HL-60 (cell line): ENCODE results near the gene RAB17.

ENCODE experiments used
- DNase-seq, 2 experiments: peaks; one replicate each; pipeline ENCODE4 v3.0.0-alpha.2; 2010 to 2020; ENCODE audit warnings: low read depth in 1 of 2, low spot score in 1 of 2
- H3K27ac ChIP-seq: fragments of 250-450 bp; sonication (Bioruptor Pico); replicated peaks from 2 replicates; pipeline ENCODE4 v1.5.1; 2020; ENCODE audit warnings: mild to moderate bottlenecking, moderate library complexity
- H3K27me3 ChIP-seq: fragments of 250-450 bp; sonication (Bioruptor Pico); 2 replicates; pipeline ENCODE4 v1.5.1; 2021; ENCODE audit warnings: mild to moderate bottlenecking, moderate library complexity; ENCODE audit not compliant: insufficient read depth, poor library complexity, severe bottlenecking
- H3K4me3 ChIP-seq: replicated peaks from 2 replicates; pipeline ENCODE4 v1.5.1; 2011; ENCODE audit warnings: mild to moderate bottlenecking, control low read depth, low read length; ENCODE audit not compliant: insufficient read depth
- GABPA ChIP-seq: IDR thresholded peaks from 2 replicates; pipeline ENCODE4 v1.6.1; 2012; ENCODE audit warnings: low read depth
- POLR2AphosphoS5 ChIP-seq: IDR thresholded peaks from 2 replicates; pipeline ENCODE4 v1.6.1; 2012; ENCODE audit warnings: low read depth
- SPI1 ChIP-seq: IDR thresholded peaks from 2 replicates; pipeline ENCODE4 v1.6.1; 2012; ENCODE audit warnings: low read depth, mild to moderate bottlenecking, borderline replicate concordance
- TF ChIP-seq, protein P1 (sequence below): IDR thresholded peaks from one replicate; pipeline ENCODE4 v1.5.1; 2011; ENCODE audit warnings: low read length, control low read depth, inconsistent platforms; ENCODE audit not compliant: insufficient read depth
- TF ChIP-seq, protein P2 (sequence below): IDR thresholded peaks from 2 replicates; pipeline ENCODE4 v1.6.1; 2012; ENCODE audit warnings: low read depth; ENCODE audit not compliant: insufficient replicate concordance

Gene RAB17

DNA sequence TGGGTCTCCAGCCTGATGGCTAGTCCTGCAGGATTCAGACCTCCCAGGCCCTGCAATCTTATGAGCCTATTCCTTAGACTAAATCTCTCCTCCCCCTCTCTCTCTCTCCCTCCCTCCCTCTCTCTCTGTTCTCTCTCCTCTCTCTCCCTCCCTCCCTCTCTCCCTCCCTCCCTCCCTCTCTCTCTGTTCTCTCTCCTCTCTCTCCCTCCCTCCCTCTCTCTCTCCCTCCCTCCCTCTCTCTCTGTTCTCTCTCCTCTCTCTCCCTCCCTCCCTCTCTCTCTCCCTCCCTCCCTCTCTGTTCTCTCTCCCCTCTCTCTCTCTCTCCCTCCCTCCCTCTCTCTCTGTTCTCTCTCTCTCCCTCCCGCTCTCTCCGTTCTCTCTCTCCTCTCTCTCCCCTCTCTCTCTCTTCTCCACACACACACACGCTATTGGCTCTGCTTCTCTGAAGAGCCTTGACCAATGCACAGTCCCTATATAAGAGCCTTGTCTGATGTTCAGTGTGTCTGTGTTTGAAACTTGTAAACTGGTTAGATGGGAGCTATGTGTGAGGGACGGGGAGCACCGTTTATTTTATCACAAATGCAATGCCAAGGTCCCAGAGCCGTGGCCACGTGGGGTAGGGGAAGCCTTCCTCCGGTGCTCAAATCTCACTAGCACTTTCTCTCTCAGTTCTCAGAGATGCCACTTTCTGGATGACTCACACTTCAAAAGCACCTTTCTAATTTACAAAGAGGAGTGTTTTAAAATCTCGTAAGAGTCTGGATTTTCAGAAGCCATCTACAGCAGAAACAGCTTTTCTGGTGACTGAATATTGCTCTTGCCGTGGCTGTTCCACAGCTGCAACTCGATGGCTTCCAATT is 33.5 kb downstream of the RAB17 start:
- peaks cover 2% of the 10 kb centered on the region for H3K27me3 ChIP-seq
- DNase-seq = no peak
- H3K4me3 ChIP-seq = no peak overlapping the region
- no peak overlapping the region for H3K27ac ChIP-seq
- TF ChIP-seq, protein P1, sequence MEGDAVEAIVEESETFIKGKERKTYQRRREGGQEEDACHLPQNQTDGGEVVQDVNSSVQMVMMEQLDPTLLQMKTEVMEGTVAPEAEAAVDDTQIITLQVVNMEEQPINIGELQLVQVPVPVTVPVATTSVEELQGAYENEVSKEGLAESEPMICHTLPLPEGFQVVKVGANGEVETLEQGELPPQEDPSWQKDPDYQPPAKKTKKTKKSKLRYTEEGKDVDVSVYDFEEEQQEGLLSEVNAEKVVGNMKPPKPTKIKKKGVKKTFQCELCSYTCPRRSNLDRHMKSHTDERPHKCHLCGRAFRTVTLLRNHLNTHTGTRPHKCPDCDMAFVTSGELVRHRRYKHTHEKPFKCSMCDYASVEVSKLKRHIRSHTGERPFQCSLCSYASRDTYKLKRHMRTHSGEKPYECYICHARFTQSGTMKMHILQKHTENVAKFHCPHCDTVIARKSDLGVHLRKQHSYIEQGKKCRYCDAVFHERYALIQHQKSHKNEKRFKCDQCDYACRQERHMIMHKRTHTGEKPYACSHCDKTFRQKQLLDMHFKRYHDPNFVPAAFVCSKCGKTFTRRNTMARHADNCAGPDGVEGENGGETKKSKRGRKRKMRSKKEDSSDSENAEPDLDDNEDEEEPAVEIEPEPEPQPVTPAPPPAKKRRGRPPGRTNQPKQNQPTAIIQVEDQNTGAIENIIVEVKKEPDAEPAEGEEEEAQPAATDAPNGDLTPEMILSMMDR = no peak

- Histone ChIP-seq H3K27me3 (peaks cover 2% of the 10 kb centered on the region), H3K4me3 (no peak overlapping the region), H3K27ac (no peak overlapping the region)
- TF ChIP-seq SPI1 (no peak), POLR2AphosphoS5 (no peak), GABPA (no peak)
- TF ChIP-seq, protein P2, sequence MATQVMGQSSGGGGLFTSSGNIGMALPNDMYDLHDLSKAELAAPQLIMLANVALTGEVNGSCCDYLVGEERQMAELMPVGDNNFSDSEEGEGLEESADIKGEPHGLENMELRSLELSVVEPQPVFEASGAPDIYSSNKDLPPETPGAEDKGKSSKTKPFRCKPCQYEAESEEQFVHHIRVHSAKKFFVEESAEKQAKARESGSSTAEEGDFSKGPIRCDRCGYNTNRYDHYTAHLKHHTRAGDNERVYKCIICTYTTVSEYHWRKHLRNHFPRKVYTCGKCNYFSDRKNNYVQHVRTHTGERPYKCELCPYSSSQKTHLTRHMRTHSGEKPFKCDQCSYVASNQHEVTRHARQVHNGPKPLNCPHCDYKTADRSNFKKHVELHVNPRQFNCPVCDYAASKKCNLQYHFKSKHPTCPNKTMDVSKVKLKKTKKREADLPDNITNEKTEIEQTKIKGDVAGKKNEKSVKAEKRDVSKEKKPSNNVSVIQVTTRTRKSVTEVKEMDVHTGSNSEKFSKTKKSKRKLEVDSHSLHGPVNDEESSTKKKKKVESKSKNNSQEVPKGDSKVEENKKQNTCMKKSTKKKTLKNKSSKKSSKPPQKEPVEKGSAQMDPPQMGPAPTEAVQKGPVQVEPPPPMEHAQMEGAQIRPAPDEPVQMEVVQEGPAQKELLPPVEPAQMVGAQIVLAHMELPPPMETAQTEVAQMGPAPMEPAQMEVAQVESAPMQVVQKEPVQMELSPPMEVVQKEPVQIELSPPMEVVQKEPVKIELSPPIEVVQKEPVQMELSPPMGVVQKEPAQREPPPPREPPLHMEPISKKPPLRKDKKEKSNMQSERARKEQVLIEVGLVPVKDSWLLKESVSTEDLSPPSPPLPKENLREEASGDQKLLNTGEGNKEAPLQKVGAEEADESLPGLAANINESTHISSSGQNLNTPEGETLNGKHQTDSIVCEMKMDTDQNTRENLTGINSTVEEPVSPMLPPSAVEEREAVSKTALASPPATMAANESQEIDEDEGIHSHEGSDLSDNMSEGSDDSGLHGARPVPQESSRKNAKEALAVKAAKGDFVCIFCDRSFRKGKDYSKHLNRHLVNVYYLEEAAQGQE = no peak
- TF ChIP-seq, protein P1 = no peak
- no peak for DNase-seq
Observed at GRCh38 chr2:237555560-237555959, 35.0 kb downstream of the RAB17 start.

DNA sequence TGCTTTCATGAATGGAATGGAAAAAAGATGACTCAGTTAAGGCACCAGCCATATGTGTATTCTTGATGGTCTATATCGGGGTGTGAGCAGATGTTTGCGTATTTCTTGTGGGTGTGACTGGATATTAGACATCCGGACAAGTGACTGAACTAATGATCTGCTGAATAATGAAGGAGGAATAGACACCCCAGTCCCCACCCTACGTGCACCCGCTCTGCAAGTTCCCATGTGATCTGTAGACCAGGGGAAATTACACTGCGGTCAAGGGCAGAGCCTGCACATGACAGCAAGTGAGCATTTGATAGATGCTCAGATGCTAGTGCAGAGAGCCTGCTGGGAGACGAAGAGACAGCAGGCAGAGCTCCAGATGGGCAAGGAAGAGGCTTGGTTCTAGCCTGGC is 36.6 kb downstream of the RAB17 start:
- Histone ChIP-seq H3K27me3 (peaks cover 2% of the 10 kb centered on the region), H3K27ac (no peak overlapping the region), H3K4me3 (no peak overlapping the region)
- DNase-seq = no peak
- TF ChIP-seq, protein P1 = no peak
- TF ChIP-seq POLR2AphosphoS5 = no peak
- TF ChIP-seq GABPA = no peak
- TF ChIP-seq, protein P2 = no peak
- no peak for TF ChIP-seq SPI1

DNA sequence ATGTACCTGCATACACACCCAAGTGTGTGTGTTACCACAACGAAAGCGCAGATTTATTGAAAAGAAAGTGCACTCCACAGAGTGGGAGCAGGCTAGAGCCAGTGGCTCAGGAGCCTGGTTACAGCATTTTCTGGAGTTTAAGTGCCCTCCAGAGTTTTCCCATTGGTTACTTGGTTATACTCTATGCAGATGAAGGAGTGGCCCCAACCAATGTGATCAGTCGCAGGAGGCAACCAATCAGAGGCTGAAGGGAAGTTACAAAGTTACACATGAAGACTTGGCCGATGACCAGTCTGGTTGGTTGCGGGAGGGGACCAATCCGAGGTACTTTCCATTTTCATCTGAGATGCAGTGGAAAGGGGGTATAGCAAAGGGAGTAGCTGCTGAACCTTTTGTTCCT is 37.6 kb downstream of the RAB17 start:
- Histone ChIP-seq H3K27ac (no peak overlapping the region), H3K4me3 (no peak overlapping the region), H3K27me3 (peaks cover 2% of the 10 kb centered on the region)
- TF ChIP-seq, protein P1 = no peak
- TF ChIP-seq, protein P2 = no peak
- no peak for TF ChIP-seq GABPA
- TF ChIP-seq POLR2AphosphoS5 = no peak
- no peak for TF ChIP-seq SPI1
- DNase-seq = no peak
